H54 (cell line): ENCODE measurements around the gene LLCFC1.

Source experiments
- DNase-seq: peaks from one replicate; pipeline ENCODE4 v3.0.0; 2011; ENCODE audit warnings: low spot score, mixed read lengths; ENCODE audit not compliant: insufficient read length
- FAIRE-seq: peaks from 3 replicates; lab custom pipeline; 2011; peaks lifted over from hg19 to GRCh38; lab: Jason Lieb, UNC
- POLR2A ChIP-seq: IDR thresholded peaks from 2 replicates; pipeline ENCODE4 v1.6.1; 2011; ENCODE audit warnings: low read depth, mild to moderate bottlenecking, low read length

Gene LLCFC1

GRCh38 chr7:142939226-142939910 lies at the start of gene LLCFC1:
LLCFC1 (plus strand) TSS chr7:142939484; CDS start chr7:142939622, 138 bp downstream.
- TF ChIP-seq POLR2A: no peak
- DNase-seq: no peak
- no peak for FAIRE-seq

- FAIRE-seq: no peak
- TF ChIP-seq POLR2A: no peak
- DNase-seq: no peak
These were observed 49.5 kb upstream of the LLCFC1 start for GRCh38 chr7:142889816-142890215.

GRCh38 chr7:142890874-142891485 lies 48.3 kb upstream of the LLCFC1 start:
- no peak for DNase-seq
- FAIRE-seq: no peak
- no peak for TF ChIP-seq POLR2A

DNA sequence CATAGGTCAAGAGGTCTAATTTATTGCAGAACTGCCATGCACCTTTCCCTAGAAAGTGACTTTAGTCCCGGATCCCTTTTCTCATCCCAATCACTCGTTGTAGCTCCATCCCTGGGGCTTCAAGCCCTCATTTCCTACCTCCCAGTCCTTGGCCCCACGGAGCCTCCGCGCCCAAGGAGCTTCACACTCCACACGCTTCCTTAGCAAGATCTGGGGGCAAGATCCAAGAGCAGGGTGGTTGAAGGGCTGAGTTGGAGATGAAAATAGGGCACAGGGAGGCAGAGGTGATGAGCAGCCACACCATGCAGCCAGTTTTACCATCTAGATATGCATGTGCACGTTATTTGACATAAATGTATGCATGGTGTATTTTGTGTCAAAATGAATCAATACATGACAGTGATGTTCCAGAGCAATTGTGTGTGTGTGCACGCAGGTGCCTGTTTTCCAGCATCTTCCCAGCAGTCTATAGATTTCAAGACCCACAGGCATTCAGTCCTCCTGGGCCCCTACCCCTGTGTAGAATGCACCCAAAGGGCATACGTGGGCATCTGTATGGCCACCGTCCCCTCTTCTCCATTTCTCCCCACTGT lies 47.7 kb upstream of the LLCFC1 start:
- DNase-seq: no peak
- no peak for FAIRE-seq
- no peak for TF ChIP-seq POLR2A

DNA sequence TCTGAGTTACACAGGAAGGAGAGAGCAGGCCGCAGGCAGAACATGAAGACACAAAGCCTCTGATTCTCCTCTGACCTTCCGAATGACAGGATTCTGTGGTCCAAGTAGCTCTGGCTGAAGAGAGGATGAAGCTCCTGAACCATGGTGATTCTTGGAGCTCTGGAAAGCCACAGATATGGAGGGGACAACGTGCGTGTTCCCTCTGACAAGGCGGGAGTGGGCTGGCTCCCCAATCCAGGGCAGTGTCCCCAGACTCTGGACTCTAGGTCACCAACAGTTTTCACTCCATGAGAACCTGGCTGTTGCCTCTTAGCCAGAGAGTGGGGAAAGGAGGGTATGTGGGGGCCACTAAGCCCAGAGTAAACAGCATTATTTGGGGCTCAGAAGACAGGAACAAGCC lies 46.3 kb upstream of the LLCFC1 start:
- no peak for FAIRE-seq
- TF ChIP-seq POLR2A: no peak
- DNase-seq: no peak

- DNase-seq (no peak), FAIRE-seq (no peak)
- no peak for TF ChIP-seq POLR2A
These were observed 44.9 kb upstream of the LLCFC1 start for GRCh38 chr7:142894112-142894984.

DNA sequence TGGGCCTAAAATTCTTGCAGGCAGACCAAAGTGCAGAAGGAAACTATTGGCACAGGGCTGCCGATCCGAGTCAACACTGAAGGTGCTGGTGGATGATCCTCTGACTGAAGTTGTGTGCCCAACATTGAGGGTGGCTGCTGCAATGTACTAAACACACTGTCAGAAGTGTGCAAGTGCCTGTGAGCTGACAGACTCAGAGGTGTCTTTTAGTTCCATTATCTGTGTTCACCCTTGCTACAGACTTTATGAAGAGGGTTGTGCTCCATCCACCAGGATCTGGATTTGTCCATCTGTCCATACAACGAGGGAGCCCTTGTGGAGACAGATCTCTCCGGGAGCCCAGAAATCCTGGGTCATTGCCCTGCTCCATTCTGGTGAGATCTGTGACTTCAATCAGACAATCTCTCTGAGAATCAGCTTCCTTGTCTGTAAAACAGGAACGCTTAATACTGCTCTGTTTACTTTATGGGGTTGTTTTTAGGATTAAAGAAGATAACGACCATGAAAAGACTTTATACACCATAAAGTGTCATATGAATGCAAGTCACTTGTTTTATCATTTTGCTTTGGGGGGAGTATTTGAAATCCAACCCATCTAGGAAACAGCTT lies 44.2 kb upstream of the LLCFC1 start:
- FAIRE-seq (no peak), DNase-seq (no peak)
- no peak for TF ChIP-seq POLR2A

- no peak for DNase-seq
- TF ChIP-seq POLR2A: no peak
- no peak for FAIRE-seq
These were observed 43.1 kb upstream of the LLCFC1 start for GRCh38 chr7:142896151-142896550.

GRCh38 chr7:142896741-142897379 lies 42.4 kb upstream of the LLCFC1 start:
- FAIRE-seq: no peak
- no peak for TF ChIP-seq POLR2A

DNA sequence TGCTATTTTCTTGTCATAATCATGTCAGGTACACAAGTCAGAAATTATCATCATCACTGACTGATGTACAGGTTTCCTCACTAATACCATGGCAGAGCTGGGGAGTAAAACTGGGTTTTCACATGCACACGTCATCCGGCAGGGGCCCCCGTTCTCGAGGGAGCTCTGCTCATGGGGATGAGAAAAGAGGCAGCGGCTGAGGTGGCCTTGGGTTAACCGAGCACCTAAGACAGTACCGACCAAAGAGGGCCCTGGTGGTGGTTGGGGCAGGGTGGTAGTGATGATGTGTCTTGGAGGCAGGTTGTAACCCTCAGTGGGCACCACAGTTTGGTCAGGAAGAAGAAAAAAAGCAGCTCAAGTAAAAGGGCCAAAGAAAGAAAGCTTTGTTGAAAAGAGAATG lies 41.6 kb upstream of the LLCFC1 start:
- TF ChIP-seq POLR2A: no peak
- DNase-seq: no peak
- FAIRE-seq: no peak

More at GRCh38 chr7:142896741-142897379, 42.4 kb upstream of the LLCFC1 start:
- no peak for DNase-seq

DNA sequence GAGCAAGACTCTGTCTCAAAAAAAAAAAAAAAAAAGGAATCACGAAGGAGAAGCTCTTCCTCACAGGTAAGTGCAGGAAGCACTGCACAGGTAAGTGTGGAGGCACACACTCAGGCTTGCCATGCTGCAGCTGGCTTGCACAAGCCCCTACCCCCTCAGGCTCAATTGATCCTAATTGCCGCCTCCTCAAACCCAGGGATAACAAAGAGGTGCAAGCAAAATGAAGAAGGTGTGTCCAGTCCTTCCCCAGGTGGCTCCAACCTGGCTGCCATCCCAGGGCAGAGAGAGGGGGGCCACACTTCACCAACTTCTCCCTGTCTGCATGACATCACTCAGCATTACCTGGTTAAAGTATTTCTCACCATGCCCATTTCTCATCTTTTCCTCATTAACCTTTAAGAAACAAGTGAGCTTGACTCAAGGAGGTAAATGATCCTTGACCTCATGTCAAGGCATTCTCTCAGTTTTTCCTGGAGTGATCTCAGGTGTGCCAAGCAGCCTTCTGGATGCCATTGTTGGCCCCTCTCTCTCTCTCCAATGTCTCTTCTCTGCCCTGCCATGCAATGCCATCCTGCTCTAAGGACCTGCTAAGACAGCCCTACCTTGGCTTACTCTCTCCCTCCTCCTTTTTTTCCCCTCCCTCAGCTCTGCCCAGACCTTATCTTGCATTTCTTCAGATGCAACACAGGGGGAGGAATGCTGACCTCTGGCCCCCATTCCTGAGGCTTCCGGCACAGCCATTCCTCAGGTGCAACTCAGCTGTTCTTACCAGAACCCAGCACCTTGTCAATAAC lies 40.7 kb upstream of the LLCFC1 start:
- TF ChIP-seq POLR2A: no peak
- FAIRE-seq (no peak), DNase-seq (no peak)

DNA sequence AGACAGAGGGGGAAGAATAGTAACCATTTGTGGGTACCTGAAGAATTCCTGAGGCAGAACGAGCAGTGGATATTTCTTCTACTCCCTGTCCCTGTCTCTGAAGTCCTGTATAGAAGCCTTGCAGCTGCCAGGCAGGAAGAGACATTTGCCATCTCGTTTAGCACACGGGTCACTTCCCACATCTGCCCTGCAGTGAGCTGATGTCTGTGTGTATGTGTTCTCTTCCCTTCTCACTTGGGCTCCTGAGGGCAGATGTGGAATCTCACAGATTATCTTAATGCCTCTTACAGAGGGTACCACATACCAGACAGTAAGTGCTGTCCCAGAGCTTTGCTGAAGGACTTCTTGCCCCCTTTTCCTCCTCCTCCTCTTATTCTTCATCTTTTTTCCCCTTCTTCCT lies 39.6 kb upstream of the LLCFC1 start:
- no peak for FAIRE-seq
- no peak for TF ChIP-seq POLR2A
- DNase-seq: no peak
